HepG2 (cell line): ENCODE results near the gene SRCAP. TPM values are rescaled to one million over a fixed set of nuclear protein-coding genes. Genes with fewer than 3 reads are reported as not detected.

Source experiments
- ARNT ChIP-seq: fragments of 450-650 bp; IDR thresholded peaks from 2 replicates; pipeline ENCODE4 v1.6.1; 2017
- EP300 ChIP-seq, 3 experiments: sonication (generic) in 1 of 3; formaldehyde crosslinking in 1 of 3; IDR thresholded peaks; 2 replicates each; pipeline versions ENCODE4 v1.5.1 to v1.6.1; 2011 to 2020; ENCODE audit warnings: low read depth in 2 of 3, low read length in 2 of 3, borderline replicate concordance in 1 of 3, improper control_type of control experiment in 1 of 3, mild to moderate bottlenecking in 1 of 3, missing genetic modification reagents in 1 of 3, moderate library complexity in 1 of 3
- ESRRA ChIP-seq: sonication (generic); formaldehyde crosslinking; IDR thresholded peaks from 2 replicates; pipeline ENCODE4 v1.5.1; 2020; ENCODE audit warnings: mild to moderate bottlenecking, low read depth, missing genetic modification reagents
- FLYWCH1 ChIP-seq: sonication (generic); formaldehyde crosslinking; IDR thresholded peaks from 2 replicates; pipeline ENCODE4 v1.8.1; 2023; ENCODE audit warnings: mild to moderate bottlenecking, missing genetic modification reagents
- GATAD2A ChIP-seq: IDR thresholded peaks from 2 replicates; pipeline ENCODE4 v1.6.1; 2016
- GTF3A ChIP-seq: sonication (generic); formaldehyde crosslinking; conservative IDR thresholded peaks from 2 replicates; pipeline ENCODE4 v1.4.0; 2020; ENCODE audit warnings: mild to moderate bottlenecking, missing genetic modification reagents
- HNF4A ChIP-seq: sonication (generic); formaldehyde crosslinking; IDR thresholded peaks from 2 replicates; pipeline ENCODE4 v1.4.0; 2020; ENCODE audit warnings: missing genetic modification reagents
- HOMEZ ChIP-seq: IDR thresholded peaks from 2 replicates; pipeline ENCODE4 v1.6.1; 2016; ENCODE audit warnings: low read depth
- IKZF5 ChIP-seq: IDR thresholded peaks from 2 replicates; pipeline ENCODE4 v1.6.1; 2018; ENCODE audit warnings: missing genetic modification reagents, mild to moderate bottlenecking, missing compliant biosample characterization
- JUND ChIP-seq: sonication (generic); formaldehyde crosslinking; IDR thresholded peaks from 2 replicates; pipeline ENCODE4 v1.8.0; 2022; ENCODE audit warnings: mild to moderate bottlenecking, missing genetic modification reagents
- MEF2D ChIP-seq: sonication (generic); formaldehyde crosslinking; IDR thresholded peaks from 2 replicates; pipeline ENCODE4 v1.5.1; 2020; ENCODE audit warnings: mild to moderate bottlenecking, missing genetic modification reagents
- RARA ChIP-seq: IDR thresholded peaks from 2 replicates; pipeline ENCODE4 v1.6.1; 2016; ENCODE audit warnings: missing genetic modification reagents, missing compliant biosample characterization
- RFX3 ChIP-seq: IDR thresholded peaks from 2 replicates; pipeline ENCODE4 v1.6.1; 2016; ENCODE audit warnings: missing biosample characterization, missing genetic modification reagents
- RXRA ChIP-seq: sonication (generic); formaldehyde crosslinking; IDR thresholded peaks from 2 replicates; pipeline ENCODE4 v1.5.1; 2020; ENCODE audit warnings: missing genetic modification reagents
- SALL1 ChIP-seq: sonication (generic); formaldehyde crosslinking; IDR thresholded peaks from 2 replicates; pipeline ENCODE4 v1.8.0; 2022; ENCODE audit warnings: mild to moderate bottlenecking, missing genetic modification reagents
- SAP130 ChIP-seq: IDR thresholded peaks from 2 replicates; pipeline ENCODE4 v1.6.1; 2016; ENCODE audit warnings: low read depth
- TFAP4 ChIP-seq: sonication (generic); IDR thresholded peaks from 2 replicates; pipeline ENCODE4 v1.6.1; 2016; ENCODE audit warnings: low read depth, borderline replicate concordance
- ZNF24 ChIP-seq: fragments of 450-650 bp; IDR thresholded peaks from 2 replicates; pipeline ENCODE4 v1.6.1; 2017; ENCODE audit warnings: antibody characterized with exemption, mild to moderate bottlenecking
- ZNF629 ChIP-seq: sonication (generic); formaldehyde crosslinking; conservative IDR thresholded peaks from 2 replicates; pipeline ENCODE4 v1.5.0; 2020; ENCODE audit warnings: missing genetic modification reagents
- ZSCAN29 ChIP-seq: sonication (generic); formaldehyde crosslinking; conservative IDR thresholded peaks from 2 replicates; pipeline ENCODE4 v1.4.0; 2020; ENCODE audit warnings: mild to moderate bottlenecking, missing genetic modification reagents
- polyA plus RNA-seq, 8 experiments: library from polyadenylated mRNA; depleted of rRNA in 3 of 8; stranded (reverse) in 7 of 8; unstranded in 1 of 8; fragments of >200 nt; fragmentation: Illumina TruSeq in 4 of 8; extraction: Trizol in 4 of 8; gene quantifications; 2 replicates each; pipeline versions ENCODE4 v1.2.1 to v1.2.3, GENCODE V29; 2011 to 2016; ENCODE audit warnings: low read depth in 4 of 8, missing spikeins in 1 of 8, mixed read lengths in 1 of 8; ENCODE audit not compliant: insufficient read depth in 1 of 8
- total RNA-seq, 5 experiments: library from RNA; depleted of rRNA; stranded (reverse); fragments of >200 nt; fragmentation: Illumina TruSeq; extraction: Trizol; gene quantifications; 2 replicates each; pipeline ENCODE4 v1.2.3, GENCODE V29; 2016; ENCODE audit warnings: low read depth in 1 of 5

Gene SRCAP
- total and polyA plus RNA-seq, 2 of the 13 experiments (the other 11 are each of a cell fraction or from before 2014, with no cell fraction given): 4.9 to 9.0 TPM

- TF ChIP-seq ESRRA (CRISPR knock-in tag) (peak; percentile 58; the same call in 1 of the 2 replicates), MEF2D (no peak), ZSCAN29 (CRISPR knock-in tag) (0 out of 2 replicates have a peak, but pooled peaks have one; percentile 75), SALL1 (peak; percentile 62; the same call in 1 of the 2 replicates), JUND (peak; percentile 76; the same call in 1 of the 2 replicates), ZNF24 (peak; percentile 25; the same call in 1 of the 2 replicates), SAP130 (peak; percentile 79), EP300 (IDR thresholded peaks at IDR 0.05; ENCODE audit: low read depth in 2 of 2, low read length in 2 of 2) (peak in 1 of 2 experiments; percentile 67; a peak in 1 of 4 replicates), EP300 (CRISPR knock-in tag; IDR thresholded peaks at IDR 0.05; ENCODE audit: borderline replicate concordance) (no peak), RXRA (CRISPR knock-in tag) (peak; percentile 68; the same call in 1 of the 2 replicates), HOMEZ (CRISPR knock-in tag) (0 out of 2 replicates have a peak, but pooled peaks have one; percentile 49), GATAD2A (peak; percentile 48), TFAP4 (peak; percentile 34; the same call in 1 of the 2 replicates), HNF4A (CRISPR knock-in tag) (peak; percentile 85), IKZF5 (CRISPR knock-in tag) (no peak), GTF3A (CRISPR knock-in tag) (0 out of 2 replicates have a peak, but pooled peaks have one; percentile 52), RARA (peak; percentile 50), ZNF629 (peak; percentile 65; the same call in 1 of the 2 replicates), FLYWCH1 (CRISPR knock-in tag) (no peak), RFX3 (no peak), ARNT (no peak)
- TF ChIP-seq, all 625 proteins: peak for 55
Measured at GRCh38 chr16:30745082-30745481, 46.1 kb downstream of the SRCAP start (continued).
